GM19035 (cell line): ENCODE measurements around the gene VWA7.
A peak's percentile ranks its signal among the peaks of the same experiment; 100 is the strongest.
"Not testable (repeated sequence)": the region's sequence is repeated elsewhere in the genome, so short reads cannot be mapped to it uniquely, and the experiment has no call there.

ENCODE experiments used
- ATAC-seq: cut with Tn5 transposase; IDR thresholded peaks from one replicate; pipeline ENCODE4 v1.9.1; 2021; ENCODE audit not compliant: unreplicated experiment

VWA7 gene

GRCh38 chr6:31776989-31777666 is at the start of gene VWA7:
TSS of gene VWA7 (minus strand) at chr6:31777328. CDS start at chr6:31776779, 549 bp downstream.
- peak; percentile 71 for ATAC-seq

GRCh38 chr6:31826793-31827285 is 49.7 kb upstream of the VWA7 start:
- ATAC-seq, result no peak

GRCh38 chr6:31825553-31825952 is 48.4 kb upstream of the VWA7 start:
- ATAC-seq, result no peak

- ATAC-seq, result not testable (repeated sequence)
These were observed 46.6 kb upstream of the VWA7 start for GRCh38 chr6:31823592-31824196.

GRCh38 chr6:31822036-31822821 is 45.1 kb upstream of the VWA7 start:
- peak; percentile 48 for ATAC-seq

- ATAC-seq, result peak; percentile 46
These were observed 44.3 kb upstream of the VWA7 start for GRCh38 chr6:31821301-31822035.

- ATAC-seq, result not testable (repeated sequence)
These were observed 43.3 kb upstream of the VWA7 start for GRCh38 chr6:31820399-31820798.

GRCh38 chr6:31819871-31820299 is 42.8 kb upstream of the VWA7 start:
- no peak for ATAC-seq

GRCh38 chr6:31817929-31818511 is 40.9 kb upstream of the VWA7 start:
- not testable (repeated sequence) for ATAC-seq

GRCh38 chr6:31817133-31817928 is 40.2 kb upstream of the VWA7 start:
- not testable (repeated sequence) for ATAC-seq

GRCh38 chr6:31815025-31815838 is 38.1 kb upstream of the VWA7 start, which contains the start of the genes HSPA1A and HSPA1L:
TSS of gene HSPA1A (plus strand) at chr6:31815543. CDS start at chr6:31815757, 214 bp downstream.
TSS of gene HSPA1L (minus strand) at chr6:31815283. CDS start at chr6:31811972, 3,311 bp downstream.
- ATAC-seq, result no peak

GRCh38 chr6:31814677-31815024 is 37.5 kb upstream of the VWA7 start:
- no peak for ATAC-seq

GRCh38 chr6:31813465-31813849 is 36.3 kb upstream of the VWA7 start:
- ATAC-seq, result no peak

- no peak for ATAC-seq
These were observed 34.5 kb upstream of the VWA7 start for GRCh38 chr6:31811645-31812044.

GRCh38 chr6:31808599-31808998 is 31.5 kb upstream of the VWA7 start:
- not testable (repeated sequence) for ATAC-seq

GRCh38 chr6:31806470-31807272 is 29.5 kb upstream of the VWA7 start, which contains the start of gene LSM2:
TSS of gene LSM2 (minus strand) at chr6:31806966. CDS start at chr6:31806757, 209 bp downstream.
- peak; percentile 91 for ATAC-seq

- ATAC-seq, result peak; percentile 11
These were observed 28.9 kb upstream of the VWA7 start for GRCh38 chr6:31805939-31806469.
